Fibroblast of skin of right quadriceps (primary cell): ENCODE results near the gene EPS8L3.
"Not testable (repeated sequence)": the region's sequence is repeated elsewhere in the genome, so short reads cannot be mapped to it uniquely, and the experiment has no call there.

Experiments
- DNase-seq: peaks from one replicate; pipeline ENCODE4 v3.0.0-alpha.2; 2013

The EPS8L3 gene

DNA sequence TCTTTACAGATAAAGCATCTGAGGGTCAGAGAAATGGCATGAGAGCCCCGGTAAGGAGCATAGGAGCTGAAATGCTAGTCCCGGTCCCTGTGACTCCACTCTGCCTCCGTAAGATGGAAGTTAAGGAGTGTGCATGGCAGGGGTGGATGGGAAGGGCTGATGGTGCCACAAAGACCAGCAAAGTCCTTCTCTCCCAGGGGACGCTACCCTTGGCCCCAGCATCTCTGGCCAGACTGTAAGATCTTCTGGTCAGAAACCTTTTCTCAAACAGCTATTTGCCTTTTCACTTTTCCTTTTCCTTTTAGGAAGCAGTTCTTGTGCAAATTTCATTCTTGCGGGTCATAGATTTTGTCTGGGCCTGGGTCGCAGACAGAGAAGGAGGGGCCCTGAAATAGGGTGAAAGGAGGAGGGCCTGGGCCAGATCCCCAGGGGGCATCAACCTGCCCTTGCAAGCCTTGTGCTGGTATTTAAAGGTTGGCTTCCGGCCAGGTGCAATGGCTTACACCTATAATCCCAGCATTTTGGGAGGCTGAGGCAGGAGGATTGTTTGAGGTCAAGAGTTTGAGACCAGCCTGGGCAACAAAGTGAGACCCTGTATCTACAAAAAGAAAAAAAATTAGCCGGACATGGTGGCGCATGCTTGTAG lies 14.4 kb upstream of the EPS8L3 start:
- DNase-seq: no peak

DNA sequence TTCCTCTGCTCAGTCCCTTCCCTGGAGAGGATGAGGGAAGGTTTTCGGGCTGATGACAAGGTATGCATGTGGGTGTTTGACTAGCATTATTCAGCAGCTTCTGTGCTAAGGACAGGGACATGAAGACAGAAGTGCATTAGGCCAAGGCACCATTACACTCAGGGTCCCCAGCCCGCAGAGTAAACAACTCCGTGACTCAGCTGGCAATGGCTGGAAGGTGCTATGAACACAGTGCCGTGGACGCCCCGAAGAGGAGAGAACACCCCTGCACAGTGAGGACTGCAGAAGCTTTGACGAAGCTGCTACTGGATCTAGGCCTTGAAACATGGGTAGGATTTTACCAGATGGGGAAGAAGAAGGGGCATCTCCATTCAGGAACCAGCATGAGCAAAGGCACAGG lies 13.7 kb upstream of the EPS8L3 start:
- DNase-seq: no peak

DNA sequence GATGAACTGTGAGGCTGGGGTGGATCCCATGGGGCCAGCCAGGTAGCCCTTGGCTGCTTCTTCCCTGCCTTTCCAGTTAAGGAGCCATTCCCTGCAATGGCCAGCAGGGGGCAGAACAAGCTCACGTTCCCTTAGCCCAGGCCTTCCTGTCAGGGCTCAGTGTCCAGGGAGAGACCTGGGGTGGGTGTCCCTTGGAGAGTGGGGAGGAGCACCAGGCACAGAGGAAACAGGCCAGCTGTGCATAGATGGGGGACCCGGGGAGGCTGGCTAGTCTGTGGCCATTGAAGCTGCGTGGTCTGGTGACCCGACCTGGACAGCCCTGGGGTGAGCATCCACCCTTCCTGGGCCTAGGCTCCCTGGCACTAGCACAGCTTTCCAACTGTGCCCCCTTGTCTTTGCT lies 13.2 kb upstream of the EPS8L3 start:
- peak; percentile 81 for DNase-seq

DNA sequence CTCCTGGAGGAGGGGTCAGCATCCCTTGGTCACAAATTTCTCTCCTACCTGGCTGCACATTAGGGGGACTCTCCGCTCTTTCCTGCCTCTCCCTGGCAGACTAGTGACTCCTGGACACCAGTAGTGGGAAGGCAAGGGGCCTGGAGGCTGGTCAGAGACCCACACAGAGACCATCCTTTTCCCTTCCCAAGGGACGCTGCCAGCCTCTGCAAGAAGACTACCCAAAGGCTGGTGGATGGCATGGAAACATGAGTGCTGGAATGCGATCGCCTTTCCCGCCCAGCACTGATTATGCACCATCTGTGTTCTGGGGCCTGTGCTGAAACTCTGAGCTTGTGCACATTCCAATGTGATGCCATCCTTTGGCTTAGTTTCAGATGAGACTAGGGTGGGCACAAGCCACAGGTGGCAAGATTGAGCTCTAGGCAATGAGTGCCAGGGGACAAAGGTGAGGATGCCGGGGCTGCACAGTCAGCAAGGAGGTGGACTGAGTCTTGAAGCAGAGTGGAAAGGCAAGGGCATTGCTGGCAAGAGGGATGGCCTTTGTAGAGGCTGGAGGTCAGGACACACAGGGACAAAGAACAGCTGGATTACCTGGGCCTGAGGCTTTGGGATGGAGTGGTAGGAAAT lies 12.6 kb upstream of the EPS8L3 start:
- no peak for DNase-seq

DNA sequence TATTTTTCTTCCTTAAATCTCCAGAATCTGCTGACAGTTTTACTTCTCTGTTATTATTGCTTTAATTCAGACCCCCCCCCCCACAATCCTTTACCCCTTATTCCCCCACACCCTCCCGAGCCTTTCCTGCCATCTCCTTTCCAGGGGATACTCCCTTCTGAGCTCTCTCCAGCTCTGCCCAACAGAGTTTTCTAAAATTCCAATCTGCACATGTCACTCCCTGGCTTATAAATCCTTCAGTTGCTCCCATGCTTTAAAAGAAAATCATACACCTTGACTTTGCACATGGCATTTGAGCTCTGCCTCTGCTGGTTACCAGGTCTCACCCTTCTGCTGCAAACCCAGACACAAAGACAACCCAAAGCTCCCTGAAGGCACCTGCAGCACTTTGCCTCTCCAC lies 11.7 kb upstream of the EPS8L3 start:
- peak; percentile 37 for DNase-seq

DNA sequence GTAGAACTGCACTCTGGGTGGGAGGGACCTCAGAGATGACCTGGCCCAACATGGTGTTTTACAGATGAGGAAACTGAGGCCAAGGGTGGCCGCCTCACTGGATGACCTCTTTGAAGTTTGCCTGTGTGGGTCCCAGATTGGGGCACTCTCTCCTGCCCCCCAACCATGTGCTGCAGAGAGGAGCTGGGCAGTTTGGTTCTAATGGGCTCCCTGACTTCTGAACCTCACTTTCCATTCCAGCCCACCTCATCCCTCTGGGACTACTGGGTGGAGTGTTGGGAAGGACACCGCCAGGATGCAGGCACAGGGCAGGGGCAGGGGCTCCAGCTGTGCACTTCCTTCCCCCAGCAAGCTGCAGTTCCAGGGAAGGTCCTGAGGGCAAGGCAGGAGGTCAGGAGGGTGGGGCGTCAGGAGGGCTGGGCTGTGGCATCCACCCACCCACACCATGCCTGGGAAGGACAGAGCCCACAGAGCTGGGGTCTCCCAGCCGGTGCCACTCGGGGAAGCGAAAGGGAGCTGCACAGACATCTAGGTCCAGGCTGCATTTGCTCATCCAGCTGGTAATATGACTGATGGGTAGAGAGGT lies 10.3 kb upstream of the EPS8L3 start:
- DNase-seq: no peak

DNA sequence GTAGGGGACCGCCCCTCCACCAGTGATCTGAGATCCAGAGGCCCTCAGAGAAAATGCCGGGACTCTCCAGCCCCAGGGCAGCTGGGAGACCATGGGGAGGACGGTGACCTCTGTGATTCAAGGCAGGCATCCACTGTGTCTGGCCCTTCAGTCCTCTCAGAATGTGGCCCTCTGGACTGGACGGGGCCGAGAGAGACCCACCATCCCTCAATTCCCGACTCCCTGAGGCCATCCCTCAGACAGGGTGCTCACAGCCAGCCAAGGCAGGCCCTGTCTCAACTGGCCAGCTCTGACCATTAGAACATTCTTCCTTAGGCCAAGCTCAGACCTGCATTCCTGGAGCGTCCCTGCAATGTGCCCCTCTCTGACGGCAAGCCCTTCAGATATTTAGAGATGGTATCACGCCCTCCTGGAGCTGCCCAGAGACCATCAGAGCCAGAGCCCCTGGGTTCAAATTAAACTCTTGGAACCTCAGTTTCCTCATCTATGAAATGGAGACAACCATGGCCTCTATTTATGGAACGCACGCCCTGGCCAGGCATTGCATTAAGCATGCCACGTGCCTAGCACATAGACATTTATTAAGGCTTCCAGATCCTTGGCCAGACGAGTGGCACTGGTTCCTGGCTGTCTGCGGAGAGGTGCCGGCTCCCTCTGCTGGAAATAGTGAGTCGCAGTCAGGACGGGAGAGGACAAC lies 9.6 kb upstream of the EPS8L3 start:
- DNase-seq: peak; percentile 87

DNA sequence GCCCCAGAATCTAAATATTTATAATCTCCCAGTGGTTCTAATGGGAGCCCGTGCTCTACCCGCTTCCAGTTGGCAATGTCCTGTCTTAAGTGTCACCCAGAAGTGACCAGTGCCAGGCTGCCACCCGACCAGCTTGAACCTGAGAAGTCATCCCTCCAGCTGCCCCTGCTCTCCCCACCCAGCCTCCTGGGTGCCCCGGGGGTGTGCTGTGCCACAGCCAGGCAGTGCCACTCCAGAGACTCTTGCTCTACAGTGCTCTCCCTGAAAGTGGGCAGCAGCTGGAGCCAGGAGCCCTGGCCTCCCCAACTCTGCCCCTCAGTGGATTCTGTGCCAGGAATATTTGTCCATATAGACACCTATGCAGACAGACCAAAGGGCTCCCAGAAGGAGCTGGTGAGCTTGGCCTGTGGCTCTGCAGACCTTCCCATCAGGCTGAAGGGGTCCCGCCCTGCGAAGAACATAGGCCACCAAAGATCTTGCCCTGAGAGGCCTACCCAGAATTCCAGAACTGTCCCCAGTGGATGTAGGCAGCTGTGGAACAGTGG lies 9.0 kb upstream of the EPS8L3 start:
- no peak for DNase-seq

DNA sequence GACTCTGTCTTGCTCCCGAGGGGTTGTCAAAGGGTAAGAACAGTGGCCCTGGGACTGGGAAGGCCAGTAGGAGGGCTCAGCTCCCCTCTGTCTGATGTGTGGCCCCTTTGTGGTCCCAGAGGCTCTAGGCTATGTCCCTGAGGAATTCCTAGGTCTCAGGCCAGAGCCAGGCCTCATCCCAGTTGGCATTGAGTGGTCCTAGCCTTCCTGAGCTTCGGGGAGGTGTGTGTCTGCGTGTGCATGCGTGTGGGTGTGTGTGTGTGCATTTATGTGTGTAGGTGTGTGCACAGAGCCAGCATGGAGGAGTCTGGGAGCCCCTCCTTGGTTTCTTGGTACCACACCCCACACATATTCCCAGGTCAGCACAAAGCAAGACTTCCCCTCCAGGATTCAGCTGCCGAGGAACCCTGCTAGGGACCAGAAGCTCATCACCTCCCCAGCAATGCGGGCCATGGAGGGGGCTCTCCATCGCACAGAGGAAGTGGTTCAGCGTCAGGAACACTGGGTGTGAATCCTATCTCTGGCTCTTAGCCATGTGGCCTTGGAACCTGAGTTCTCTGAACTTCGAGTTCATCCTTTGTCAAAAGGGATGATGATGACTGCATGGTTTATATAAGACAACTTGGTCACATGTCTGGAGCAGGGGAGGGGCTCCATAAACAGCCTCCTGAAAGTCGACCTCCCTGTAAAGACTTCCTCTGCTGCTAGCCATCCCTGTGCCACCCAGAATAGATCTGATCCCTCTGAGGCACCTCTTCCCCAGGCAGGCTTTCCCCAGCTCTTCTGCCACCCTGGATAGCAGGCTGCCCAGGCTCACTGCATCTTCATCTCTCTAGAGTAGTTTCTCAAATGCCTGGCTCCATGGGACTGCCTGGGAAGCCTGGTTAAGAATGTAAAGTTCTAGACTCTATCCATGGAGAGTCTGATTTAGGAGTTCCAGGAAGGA lies 8.3 kb upstream of the EPS8L3 start:
- DNase-seq: no peak

DNA sequence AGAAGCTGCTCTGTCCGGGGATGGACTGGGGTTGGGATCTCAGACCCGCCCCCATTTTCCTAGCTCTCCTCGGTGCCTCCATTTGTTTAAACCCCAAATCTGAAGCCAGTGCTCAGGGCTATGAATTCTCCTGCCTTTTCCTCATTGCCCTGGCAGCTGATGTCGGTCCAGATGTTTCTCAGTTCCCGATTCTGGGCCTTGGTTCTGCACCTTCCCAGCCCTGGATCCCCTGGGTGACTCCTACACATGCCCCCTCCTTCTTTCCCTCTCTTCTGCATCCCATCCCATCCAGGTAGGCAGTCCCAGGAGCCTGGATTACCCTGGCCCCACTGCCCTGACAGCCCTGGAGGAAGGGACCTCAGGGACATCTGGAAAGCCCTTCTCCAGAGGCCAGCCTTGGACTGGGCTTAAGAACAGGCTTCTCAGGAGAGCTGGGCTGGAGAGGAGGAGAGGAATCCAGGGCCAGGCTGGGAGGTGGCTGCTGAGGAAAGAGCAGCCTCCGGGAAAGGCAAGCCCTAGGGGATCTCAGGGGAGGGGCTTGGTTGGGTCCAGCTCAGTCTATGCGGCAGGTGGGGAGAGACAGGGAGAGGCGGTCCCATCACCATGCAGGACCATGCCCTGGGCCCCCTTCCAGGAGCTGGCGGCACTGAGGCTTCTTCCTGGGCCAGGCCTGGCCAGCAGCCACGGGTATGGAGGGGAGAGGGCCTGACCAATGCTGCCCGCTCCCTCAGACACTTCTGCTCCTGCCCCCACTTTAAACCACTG lies 6.8 kb upstream of the EPS8L3 start:
- DNase-seq: no peak

DNA sequence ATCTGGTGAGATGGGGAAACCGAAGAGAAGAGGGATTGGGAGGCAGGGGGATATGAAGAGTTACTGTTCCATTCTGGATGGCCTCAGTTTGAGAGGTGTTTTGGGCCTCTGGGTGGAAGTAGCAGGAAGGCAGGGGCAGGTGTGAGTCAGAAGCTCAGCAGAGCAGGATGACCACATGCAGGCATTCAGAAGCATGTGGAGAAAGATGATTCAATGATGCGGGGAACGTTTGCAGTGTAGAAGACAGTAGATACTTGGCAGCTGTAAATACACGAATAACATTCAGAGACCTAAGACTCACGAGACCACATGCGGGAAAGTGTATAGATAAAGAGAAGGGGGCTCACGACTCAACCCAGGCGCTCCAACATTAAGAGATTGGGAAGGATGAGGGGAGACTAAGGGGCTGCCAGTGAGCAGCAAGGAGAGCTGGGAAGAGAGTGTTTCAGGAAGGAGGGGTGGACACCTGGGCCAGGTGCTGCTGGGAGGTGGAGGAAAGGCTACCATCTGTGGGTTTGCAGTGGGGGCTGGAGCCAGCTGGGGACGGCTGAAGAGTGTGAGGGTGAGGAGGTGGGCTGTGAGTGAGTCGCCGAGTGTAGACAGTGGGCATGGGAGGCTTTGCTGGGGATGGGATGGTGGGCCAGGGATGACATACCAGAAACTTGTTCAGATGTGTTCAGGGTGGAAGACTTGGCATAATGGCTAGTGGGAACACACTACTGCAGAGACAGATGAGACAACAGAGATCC lies 5.8 kb upstream of the EPS8L3 start:
- DNase-seq: peak; percentile 75

DNA sequence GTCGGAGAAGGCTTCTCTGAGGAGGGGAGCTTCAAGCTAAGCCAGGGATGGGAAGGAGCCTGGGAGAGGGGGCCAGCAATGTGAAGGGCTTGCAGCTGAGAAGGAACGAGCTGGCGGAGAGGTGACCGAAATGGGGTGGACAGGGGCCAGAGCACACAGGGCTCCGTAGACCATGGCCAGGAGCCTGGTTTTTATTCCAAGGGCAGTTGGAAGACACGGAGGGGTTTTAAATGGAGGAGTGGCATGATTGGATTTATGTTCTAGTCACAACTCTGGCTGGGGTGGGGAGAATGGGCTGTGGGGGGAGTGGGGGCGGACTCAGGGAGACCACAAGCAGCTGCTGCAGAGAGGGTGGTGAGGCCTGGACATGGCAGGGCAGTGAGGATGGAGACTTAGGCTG lies 5.1 kb upstream of the EPS8L3 start:
- no peak for DNase-seq

DNA sequence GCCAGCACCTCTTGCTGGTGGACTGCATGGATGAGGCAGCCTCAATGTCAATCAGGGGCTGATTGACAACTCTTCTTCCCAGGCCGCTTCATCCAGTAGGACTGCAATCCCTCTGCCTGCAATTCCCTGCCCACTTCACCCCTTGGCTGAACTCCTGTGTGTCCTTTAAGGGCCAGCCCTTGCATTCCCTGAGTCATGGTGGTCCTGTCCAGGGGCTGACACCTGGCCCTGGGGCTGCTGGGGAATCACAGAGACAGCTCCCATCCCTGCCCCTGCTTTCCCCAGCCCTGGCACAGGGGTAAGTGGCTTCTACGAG lies 4.6 kb upstream of the EPS8L3 start:
- DNase-seq: no peak

DNA sequence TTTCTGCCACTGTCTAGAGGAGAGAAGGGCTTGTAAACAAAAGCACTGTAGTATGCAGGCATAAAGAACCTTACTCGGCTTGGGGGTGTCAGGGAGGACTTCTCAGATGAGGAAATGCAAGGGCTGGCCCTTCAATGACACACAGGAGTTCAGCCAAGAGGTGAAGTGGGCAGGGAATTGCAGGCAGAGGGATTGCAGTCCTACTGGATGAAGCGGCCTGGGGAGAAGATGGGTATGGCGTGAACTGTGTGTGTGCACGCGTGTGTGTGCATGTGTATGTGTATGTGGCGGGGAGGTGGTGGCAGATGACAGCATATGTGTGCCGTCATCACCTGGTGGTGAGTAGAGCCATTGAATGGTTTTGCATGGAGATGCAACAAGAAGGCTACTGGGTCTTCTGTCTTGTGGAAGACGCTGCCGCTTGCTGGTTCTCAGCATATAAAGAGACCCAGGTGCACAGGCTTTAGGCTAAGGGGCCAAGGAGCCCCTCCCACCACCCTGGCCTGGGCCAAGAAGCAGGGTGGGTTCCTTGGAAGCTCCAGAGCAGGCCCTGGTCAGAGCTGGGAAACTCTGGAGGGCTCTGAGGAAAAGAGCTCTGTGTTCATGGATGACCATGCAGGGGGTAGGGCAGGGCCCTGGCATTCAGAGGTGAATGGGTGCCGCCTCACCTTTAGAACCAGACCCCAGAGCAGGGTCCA lies 4.1 kb upstream of the EPS8L3 start:
- DNase-seq: no peak

DNA sequence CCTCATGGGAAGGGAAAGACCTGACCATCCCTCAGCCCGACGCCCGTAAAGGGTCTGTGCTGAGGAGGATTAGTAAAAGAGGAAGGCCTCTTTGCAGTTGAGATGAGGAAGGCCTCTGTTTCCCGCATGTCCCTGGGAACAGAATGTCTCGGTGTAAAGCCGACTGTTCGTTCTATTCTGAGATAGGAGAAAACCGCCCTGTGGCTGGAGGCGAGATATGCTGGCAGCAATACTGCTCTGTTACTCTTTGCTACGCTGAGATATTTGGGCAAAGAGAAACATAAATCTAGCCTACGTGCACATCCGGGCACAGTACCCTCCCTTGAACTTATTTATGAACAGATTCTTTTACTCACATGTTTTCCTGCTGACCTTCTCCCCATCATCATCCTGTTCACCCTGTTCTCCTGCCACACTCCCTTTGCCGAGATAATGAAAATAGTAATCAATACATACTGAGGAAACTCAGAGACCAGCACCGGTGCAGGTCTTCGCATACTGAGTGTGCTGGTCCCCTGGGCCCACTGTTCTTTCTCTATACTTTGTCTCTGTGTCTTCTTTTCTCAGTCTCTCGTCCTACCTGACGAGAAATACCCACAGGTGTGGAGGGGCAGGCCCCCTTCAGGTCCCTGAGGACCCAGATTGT lies 3.4 kb upstream of the EPS8L3 start:
- not testable (repeated sequence) for DNase-seq

DNA sequence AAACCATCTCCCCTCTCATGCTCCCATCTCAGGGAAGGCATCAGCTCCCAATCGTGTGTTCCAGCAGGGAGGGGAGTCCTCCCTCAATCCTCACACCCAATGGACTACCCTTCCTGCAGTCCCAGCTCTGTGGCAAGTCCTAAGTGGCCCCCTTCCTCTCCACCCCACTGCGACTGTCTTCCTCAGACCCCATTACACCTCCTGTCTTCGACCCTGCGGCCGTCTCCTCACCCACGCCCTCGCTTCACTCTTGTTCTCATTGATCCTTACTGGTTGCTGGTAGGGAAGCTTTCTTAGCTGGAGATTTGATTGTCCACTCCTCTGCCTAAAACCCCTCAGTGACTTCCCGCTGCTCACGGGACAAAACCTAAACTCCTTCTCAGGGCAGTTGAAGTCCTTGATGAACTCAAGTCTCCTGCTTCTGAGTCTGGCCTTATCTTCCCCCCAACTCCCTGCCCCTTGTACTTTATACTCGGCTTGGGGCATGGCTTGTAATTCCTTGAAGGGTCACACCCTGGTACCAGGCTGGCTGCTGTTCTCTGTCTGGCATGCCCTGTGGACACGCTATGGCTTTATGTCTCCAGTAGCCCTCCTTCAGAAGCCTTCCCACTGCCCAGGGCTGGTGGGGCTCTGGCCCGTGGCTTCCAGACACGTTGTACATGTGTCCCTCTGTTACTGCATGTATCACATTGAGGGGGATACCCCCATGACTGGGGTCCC lies 2.3 kb upstream of the EPS8L3 start:
- no peak for DNase-seq

DNA sequence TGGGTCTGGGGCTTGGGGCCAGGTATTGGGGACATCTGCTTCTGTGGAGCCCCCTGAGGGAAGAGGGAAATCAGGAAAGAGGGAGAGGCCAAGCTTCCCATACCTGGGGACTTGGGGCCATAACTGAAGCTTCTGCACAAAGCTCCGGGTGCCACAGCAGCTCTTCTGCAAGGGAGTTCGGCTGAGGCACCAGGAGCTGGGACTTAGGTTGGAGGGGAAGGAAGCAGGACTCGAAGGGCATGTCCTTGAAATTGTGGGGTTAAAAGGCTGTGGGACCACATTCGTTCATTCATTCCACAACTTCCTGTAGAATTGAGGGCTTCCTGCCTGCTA lies 1.7 kb upstream of the EPS8L3 start:
- DNase-seq: no peak

DNA sequence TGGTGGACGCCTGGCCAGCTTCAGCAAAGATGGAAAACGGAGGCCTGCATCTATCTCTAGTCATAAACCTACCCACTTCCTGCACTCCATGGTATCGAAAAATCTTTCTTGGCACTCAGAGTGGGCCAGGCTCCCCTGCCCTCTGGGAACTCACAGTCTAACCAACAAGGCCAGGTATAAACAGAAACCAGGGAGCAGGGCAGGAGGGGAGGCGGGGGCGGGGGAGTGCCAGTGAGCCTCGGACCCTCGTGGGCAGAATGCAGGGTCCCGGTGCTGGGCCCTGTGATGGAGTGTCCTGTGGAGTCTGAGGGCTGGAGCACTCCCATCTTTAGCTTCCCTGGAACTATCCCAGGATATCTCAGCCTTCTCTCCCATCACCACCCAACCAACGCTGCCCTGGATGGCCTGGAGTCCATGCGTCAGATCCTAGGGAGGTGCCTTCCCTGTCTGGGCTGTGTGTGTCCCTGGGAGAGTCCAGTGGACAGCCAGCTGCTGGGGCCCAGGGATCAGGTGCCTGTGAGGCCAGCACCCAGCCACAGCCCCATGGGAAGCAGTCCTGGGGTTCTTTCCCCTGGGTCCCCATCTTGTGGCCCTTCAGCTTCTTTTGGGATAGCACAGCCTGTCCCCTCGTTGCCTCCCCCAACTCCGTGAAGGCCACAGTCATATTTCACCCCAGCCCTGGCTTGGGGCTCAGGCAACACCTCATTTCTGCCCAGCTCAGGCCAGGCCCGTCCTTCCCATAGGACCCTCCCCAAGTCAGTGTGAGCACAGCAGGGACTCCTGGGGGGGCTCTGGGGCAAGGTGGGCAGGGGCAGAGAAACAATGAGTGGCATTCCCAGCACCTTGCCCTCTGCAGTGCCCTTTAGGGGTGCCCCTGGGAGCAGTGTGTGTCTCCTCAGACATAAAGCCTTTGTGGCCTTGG lies 1.1 kb upstream of the EPS8L3 start:
- DNase-seq: no peak
